Measurements from ENCODE around the gene IMMP2L. TPM values are rescaled to one million over a fixed set of nuclear protein-coding genes. Genes with fewer than 3 reads are reported as not detected.

The IMMP2L gene
- total and polyA plus RNA-seq, 2 donors (not counting 3 experiments of a cell fraction or from before 2014, with no cell fraction given) = 9.9 to 11.8 TPM

DNA sequence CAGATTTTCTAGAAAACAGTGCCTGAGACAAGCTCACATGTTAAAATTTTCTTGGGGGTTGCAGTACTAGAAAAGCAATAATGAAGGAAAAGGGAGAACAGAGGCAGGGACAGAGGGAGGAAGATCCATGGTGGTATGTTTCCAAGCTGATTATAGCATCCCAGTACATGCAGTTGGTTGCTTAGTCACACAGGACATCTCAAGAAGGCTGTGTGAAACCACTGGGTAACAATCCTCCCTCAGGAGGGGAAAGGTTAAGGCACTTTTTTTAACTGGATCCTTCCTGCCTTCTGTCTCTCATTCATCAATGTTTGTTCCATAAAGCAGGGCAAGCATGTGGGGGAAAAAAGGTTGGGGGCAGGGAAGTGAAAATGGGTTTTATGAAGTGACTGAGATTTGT, 6.1 kb upstream of the IMMP2L start:
- no peak overlapping the region for H3K27ac ChIP-seq (ENCODE audit: insufficient read depth, low read depth, low read length)
- no peak for TF ChIP-seq JUN (IDR thresholded peaks at IDR 0.05; ENCODE audit: borderline replicate concordance, insufficient read depth, insufficient read length, low read depth)
- TF ChIP-seq MYC (IDR thresholded peaks at IDR 0.05; ENCODE audit: low read depth, low read length) = no peak
- TF ChIP-seq, protein P1, sequence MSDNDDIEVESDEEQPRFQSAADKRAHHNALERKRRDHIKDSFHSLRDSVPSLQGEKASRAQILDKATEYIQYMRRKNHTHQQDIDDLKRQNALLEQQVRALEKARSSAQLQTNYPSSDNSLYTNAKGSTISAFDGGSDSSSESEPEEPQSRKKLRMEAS (IDR thresholded peaks at IDR 0.05; ENCODE audit: insufficient read depth, insufficient read length) = no peak
- no peak for TF ChIP-seq POLR2AphosphoS5 (IDR thresholded peaks at IDR 0.05; ENCODE audit: insufficient read depth, low read depth, low read length)
- TF ChIP-seq FOS (IDR thresholded peaks at IDR 0.05; ENCODE audit: borderline replicate concordance, insufficient read depth, low read length) = no peak
- TF ChIP-seq EZH2 (IDR thresholded peaks at IDR 0.05; ENCODE audit: borderline replicate concordance, low read depth, low read length, severe bottlenecking) = no peak
- no peak for TF ChIP-seq GATA2 (IDR thresholded peaks at IDR 0.05; ENCODE audit: insufficient read depth, insufficient read length, low read depth, low read length)
- no peak for TF ChIP-seq POLR2A (IDR thresholded peaks at IDR 0.05; ENCODE audit: low read depth, low read length)
- TF ChIP-seq, protein P2, sequence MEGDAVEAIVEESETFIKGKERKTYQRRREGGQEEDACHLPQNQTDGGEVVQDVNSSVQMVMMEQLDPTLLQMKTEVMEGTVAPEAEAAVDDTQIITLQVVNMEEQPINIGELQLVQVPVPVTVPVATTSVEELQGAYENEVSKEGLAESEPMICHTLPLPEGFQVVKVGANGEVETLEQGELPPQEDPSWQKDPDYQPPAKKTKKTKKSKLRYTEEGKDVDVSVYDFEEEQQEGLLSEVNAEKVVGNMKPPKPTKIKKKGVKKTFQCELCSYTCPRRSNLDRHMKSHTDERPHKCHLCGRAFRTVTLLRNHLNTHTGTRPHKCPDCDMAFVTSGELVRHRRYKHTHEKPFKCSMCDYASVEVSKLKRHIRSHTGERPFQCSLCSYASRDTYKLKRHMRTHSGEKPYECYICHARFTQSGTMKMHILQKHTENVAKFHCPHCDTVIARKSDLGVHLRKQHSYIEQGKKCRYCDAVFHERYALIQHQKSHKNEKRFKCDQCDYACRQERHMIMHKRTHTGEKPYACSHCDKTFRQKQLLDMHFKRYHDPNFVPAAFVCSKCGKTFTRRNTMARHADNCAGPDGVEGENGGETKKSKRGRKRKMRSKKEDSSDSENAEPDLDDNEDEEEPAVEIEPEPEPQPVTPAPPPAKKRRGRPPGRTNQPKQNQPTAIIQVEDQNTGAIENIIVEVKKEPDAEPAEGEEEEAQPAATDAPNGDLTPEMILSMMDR (IDR thresholded peaks at IDR 0.05; ENCODE audit: extremely low read depth in 1 of 2, insufficient read depth in 1 of 2, low read depth in 1 of 2, low read length in 2 of 2) = no peak
- no peak overlapping the region for H3K9ac ChIP-seq (replicated peaks; ENCODE audit: extremely low read depth, insufficient read depth, low read length)
- CTCF ChIA-PET = no interaction called here
- no peak overlapping the region for H3K4me2 ChIP-seq (ENCODE audit: insufficient read depth, low read length)
- no peaks in the 10 kb centered on the region for H3K4me1 ChIP-seq (ENCODE audit: control insufficient read depth, extremely low read depth, insufficient read depth, low read length)
- intact Hi-C loops (cut with micrococcal nuclease) (no loop called here), dilution Hi-C loops (cut with MboI; ENCODE audit: extremely low pct_ligation_motif_present, low sequenced_read_pairs) (no loop called here)
- H3K79me2 ChIP-seq (ENCODE audit: control insufficient read depth, insufficient read depth, low read length) = no peaks in the 10 kb centered on the region
- no peaks in the 10 kb centered on the region for H3K9me3 ChIP-seq (replicated peaks; ENCODE audit: control insufficient read depth, insufficient read depth, low read length)
- peaks cover 0 to 3% of the 10 kb centered on the region in 2 experiments for H3K27me3 ChIP-seq (ENCODE audit: control insufficient read depth in 2 of 2, insufficient read depth in 2 of 2, low read length in 2 of 2)
- no peaks in the 10 kb centered on the region for H3K9me1 ChIP-seq (replicated peaks; ENCODE audit: control insufficient read depth, extremely low read depth, insufficient read depth, low read length)
- H2AFZ ChIP-seq (ENCODE audit: low read depth, low read length) = no peak overlapping the region
- DNase-seq (ENCODE audit: low read depth, low spot score) (no peak), FAIRE-seq (no peak)
- H4K20me1 ChIP-seq (replicated peaks; ENCODE audit: control insufficient read depth, extremely low read depth, insufficient read depth, low read length) = no peaks in the 10 kb centered on the region
- no peaks in the 10 kb centered on the region for H3K36me3 ChIP-seq (ENCODE audit: control insufficient read depth in 2 of 2, extremely low read depth in 1 of 2, insufficient read depth in 2 of 2, low read length in 2 of 2)
- POLR2A ChIA-PET = no interaction called here
- H3K4me3 ChIP-seq (replicated peaks in 1 of 3; ENCODE audit: insufficient read depth in 1 of 3, low read depth in 1 of 3, low read length in 3 of 3) = no peak overlapping the region
- no TSS peak for BruUV-seq (replicated peaks)
